AG08396 (cell line): ENCODE measurements around the gene DLK2.

Source experiments
- DNase-seq: peaks from one replicate; pipeline ENCODE4 v3.0.0; 2012; ENCODE audit warnings: low spot score, mixed read lengths

Gene DLK2

GRCh38 chr6:43453831-43454230 lies 1.5 kb downstream of the DLK2 start:
- peak; percentile 16 for DNase-seq

- DNase-seq = no peak
Measured at GRCh38 chr6:43452896-43453295, 2.5 kb downstream of the DLK2 start.

- no peak for DNase-seq
Measured at GRCh38 chr6:43451939-43452338, 3.4 kb downstream of the DLK2 start.

GRCh38 chr6:43451348-43451747 lies 4.0 kb downstream of the DLK2 start:
- no peak for DNase-seq

- no peak for DNase-seq
Measured at GRCh38 chr6:43450699-43451131, 4.6 kb downstream of the DLK2 start.

- DNase-seq = no peak
Measured at GRCh38 chr6:43448916-43449315, 6.4 kb downstream of the DLK2 start.

GRCh38 chr6:43447604-43448003 lies 7.7 kb downstream of the DLK2 start:
- no peak for DNase-seq

- DNase-seq = no peak
Measured at GRCh38 chr6:43445576-43445975, 9.8 kb downstream of the DLK2 start.

- no peak for DNase-seq
Measured at GRCh38 chr6:43444582-43444981, 10.8 kb downstream of the DLK2 start.

DNA sequence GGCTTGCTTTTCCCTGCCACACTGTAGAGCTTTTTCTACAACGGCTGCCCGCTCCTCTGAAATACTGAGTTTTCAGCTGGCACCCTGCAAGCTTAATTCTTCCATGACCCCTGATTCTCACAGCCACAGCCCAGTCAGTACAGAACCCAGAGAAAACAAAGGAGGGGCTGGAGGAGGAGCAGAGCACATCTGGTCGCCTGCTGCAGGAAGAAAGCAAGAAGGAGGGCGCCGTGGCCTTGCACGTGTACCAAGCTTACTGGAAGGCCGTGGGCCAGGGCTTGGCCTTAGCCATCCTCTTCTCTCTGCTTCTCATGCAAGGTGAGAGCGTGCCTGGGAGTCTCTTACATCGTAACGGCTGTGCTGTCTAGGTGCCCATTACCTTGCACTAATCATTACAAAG lies 11.3 kb downstream of the DLK2 start:
- DNase-seq = no peak

DNA sequence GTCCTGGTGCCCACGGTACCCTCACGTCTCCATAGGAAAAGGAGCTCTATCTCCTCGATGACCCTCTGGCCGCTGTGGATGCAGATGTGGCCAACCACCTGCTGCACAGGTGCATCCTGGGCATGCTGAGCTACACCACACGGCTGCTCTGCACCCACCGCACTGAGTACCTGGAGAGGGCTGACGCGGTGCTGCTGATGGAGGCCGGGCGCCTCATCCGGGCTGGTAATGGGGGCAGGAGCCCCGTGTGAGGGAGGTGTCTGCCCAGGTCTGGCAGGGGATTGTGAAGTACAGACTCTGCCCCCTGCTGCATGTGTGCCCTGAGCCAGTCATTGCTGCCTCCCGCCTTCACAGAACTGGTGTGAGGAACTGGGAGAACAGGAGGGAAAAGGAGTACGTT lies 12.4 kb downstream of the DLK2 start:
- DNase-seq = no peak

GRCh38 chr6:43437700-43438099 lies 17.6 kb downstream of the DLK2 start:
- DNase-seq = no peak

DNA sequence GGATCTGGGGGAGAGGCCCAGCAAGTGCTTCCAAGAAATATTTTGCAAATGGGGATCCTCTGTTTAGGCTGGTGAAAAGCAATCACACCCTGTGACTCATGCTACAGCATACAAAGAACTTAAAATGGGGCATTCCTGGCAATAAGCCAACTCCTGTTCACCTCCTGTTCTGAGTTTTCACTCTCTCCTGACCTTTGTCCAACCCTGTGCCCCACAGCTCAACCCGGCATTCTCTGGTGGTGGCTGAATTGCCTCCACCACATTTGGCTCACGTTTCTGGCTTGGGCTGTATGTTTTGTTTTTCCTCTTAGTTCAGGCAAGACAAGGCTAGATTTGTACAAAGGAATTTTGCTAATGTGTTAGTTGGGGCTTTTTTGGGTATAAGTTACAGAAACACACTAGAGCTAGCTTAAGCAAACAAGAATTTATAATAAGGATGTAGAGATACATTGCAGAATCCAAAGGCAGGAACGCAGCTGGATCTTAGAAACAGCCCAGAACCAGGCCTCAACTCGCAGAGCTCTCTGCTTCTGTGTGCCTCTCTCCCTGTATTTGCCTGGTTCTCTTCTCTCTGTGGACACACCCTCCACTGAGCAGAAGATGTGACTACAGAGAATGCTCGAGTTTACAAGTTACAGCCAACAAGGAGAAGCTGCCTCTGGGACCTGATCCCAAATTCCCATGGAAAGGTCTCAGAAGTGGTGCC lies 18.6 kb downstream of the DLK2 start:
- peak; percentile 78 for DNase-seq

GRCh38 chr6:43435682-43436437 lies 19.5 kb downstream of the DLK2 start:
- no peak for DNase-seq

DNA sequence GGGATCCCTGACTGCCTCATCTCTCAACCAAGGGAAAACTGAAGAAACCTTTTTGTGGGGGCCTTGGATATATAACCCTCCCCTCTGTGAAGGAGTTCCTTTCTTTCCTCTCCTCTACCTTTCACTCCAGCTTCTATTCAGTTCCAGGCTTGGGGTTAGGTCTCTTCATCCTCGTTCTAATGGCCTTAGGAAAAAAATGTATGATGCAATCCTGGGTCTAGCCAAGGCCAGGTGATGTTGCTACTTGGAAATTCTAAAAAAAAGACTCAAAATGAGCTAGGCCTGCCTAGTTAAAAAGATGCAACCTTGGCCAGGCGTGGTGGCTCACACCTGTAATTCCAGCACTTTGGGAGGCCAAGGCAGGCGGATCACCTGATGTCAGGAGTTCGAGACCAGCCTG lies 20.4 kb downstream of the DLK2 start:
- DNase-seq = no peak

DNA sequence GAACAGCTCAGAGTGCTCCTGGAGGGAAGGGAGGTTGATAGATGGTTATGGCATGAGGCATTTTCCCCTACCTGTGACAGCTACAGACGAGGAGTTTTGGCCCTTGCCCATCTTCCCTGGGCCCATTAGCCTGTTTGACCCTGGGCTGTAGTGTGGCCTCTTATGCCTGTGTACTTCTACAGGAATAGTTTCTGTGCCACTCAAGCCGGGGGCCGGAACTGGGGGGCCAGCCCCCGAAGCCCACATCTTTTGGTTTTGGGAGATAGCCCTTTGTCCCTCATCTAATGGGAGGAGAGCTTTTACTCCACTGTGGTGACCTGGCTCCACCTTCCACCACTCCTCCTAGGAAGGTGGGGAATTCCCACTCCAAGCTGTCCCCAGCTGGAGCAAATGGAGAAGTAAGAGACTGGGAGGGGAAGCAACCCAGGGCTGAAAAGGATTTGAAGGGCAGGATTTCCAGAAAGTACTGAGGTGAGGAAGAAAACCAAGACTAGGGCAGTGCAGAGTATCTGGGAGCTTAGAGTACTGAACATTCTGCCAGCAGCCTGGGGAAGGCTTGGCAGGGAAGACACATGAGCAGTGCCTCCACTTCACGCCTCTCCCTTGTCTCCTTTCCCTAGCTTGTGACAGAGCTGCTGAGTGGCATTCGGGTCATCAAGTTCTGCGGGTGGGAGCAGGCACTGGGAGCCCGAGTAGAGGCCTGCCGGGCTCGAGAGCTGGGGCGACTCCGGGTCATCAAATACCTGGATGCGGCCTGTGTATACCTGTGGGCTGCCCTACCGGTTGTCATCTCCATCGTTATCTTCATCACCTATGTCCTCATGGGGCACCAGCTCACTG lies 21.1 kb downstream of the DLK2 start:
- DNase-seq = no peak

DNA sequence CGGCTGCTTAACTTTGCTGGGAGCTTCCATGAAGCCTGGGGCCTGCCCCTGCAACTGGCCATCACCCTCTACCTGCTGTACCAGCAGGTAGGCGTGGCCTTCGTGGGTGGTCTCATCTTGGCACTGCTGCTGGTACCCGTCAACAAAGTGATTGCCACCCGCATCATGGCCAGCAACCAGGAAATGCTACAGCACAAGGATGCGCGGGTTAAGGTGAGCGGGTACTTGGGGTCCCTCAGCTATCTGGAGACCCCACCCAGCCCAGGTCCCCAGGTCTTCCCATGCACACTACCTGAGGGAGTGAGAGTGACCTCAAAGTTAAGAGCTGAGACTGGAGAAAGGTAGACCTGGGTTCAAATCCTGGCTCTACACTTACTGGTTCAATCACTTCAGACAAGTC lies 22.2 kb downstream of the DLK2 start:
- DNase-seq = no peak

DNA sequence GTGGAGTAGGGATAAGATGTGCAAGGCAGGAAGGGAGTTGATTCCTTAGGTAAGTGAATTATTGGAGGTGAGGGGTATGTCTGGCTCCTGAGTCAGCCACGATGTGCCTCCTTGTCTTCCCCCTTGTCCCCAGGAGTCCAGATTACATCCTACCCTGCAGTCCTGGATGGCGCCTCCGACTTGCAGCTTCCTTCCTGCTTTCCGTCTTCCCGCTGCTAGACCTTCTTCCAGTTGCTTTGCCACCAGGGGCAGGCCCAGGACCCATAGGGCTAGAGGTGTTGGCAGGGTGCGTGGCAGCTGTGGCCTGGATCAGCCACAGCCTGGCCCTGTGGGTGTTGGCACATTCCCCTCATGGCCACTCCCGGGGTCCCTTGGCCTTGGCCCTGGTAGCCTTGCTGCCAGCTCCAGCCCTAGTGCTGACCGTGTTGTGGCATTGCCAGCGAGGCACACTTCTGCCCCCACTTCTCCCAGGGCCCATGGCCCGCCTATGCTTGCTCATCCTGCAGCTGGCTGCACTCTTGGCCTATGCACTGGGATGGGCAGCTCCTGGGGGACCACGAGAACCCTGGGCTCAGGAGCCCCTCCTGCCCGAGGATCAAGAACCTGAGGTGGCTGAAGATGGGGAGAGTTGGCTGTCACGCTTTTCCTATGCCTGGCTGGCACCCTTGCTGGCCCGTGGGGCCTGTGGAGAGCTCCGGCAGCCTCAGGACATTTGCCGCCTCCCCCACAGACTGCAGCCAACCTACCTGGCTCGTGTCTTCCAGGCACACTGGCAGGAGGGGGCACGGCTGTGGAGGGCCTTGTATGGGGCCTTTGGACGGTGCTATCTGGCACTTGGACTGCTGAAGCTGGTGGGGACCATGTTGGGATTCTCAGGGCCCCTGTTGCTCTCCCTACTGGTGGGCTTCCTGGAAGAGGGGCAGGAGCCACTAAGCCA lies 23.1 kb downstream of the DLK2 start:
- no peak for DNase-seq

DNA sequence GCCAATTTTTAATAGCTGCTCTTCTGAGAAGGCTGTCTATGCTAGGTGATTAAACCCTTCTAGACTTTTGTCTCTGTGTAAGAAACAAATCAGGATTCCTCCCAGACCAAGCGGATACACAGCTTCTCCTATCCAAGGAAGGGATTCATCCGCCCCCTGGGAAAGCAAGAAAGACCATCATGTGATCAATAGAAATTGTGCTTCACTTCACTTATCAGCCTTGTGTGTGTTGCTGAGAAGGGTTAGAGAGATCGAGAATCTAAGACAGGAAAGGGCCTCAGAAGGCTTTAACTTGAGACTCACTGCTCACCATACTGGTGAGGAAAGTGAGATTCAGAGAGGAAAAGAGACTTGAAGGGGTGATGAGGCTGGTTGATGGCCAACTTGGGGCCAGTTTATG lies 26.5 kb downstream of the DLK2 start:
- DNase-seq = no peak

GRCh38 chr6:43428112-43428570 lies 27.2 kb downstream of the DLK2 start:
- no peak for DNase-seq

DNA sequence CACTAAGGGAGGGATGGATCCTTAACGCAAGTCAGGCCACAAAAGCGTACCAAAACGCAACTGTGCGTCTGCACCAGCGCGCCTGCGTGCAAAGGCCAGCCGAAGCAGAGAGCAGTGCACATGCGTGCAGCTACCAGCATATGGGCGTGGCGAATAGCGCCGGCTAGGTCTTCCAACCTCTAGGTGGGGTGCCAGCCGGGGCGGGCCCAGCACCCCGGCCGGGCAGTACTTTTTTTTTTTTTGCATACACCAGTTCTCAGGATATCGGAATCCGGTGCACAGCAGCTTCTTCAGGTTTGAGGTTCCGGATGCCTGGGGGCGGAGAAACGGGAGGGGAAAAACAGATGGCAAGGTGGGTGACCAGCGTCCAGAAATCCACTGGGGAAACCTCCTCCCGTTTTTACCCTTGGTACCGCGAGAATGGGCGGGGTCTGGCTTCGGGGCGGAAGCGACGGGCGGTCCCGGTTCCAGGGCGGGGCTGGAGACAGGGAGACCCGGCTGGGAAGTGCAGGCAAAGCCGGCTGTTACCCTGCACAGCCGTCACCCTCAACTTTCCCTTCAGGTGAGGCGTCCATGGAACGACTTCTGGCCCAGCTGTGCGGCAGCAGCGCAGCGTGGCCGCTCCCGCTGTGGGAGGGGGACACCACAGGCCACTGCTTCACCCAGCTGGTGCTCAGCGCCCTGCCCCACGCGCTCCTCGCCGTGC lies 27.8 kb downstream of the DLK2 start, which contains the start of gene ABCC10:
Gene ABCC10 (plus strand): TSS at position 136 of the 706 bp plus-strand sequence. CDS start 438 bp downstream, at position 574.
- peak; percentile 97 for DNase-seq
